HepG2 (cell line): Measurements from ENCODE around the gene RPL41. TPM values are rescaled to one million over a fixed set of nuclear protein-coding genes. Genes with fewer than 3 reads are reported as not detected.

ENCODE experiments used
- CHCHD3 ChIP-seq: sonication (generic); formaldehyde crosslinking; IDR thresholded peaks from 2 replicates; pipeline ENCODE4 v1.8.0; 2022; ENCODE audit warnings: mild to moderate bottlenecking, missing genetic modification reagents, moderate library complexity
- ETV6 ChIP-seq: sonication (generic); formaldehyde crosslinking; conservative IDR thresholded peaks from 2 replicates; pipeline ENCODE4 v1.4.0; 2020; ENCODE audit warnings: missing genetic modification reagents
- HNF4G ChIP-seq, 2 experiments: sonication (generic) in 1 of 2; formaldehyde crosslinking in 1 of 2; IDR thresholded peaks; 2 replicates each; pipeline versions ENCODE4 v1.4.0 to v1.6.1; 2011 to 2020; ENCODE audit warnings: borderline replicate concordance in 2 of 2, low read depth in 2 of 2, mild to moderate bottlenecking in 2 of 2, low read length in 1 of 2, missing genetic modification reagents in 1 of 2, moderate library complexity in 1 of 2
- MAZ ChIP-seq, 2 experiments: sonication (generic) in 1 of 2; formaldehyde crosslinking in 1 of 2; IDR thresholded peaks; 2 replicates each; pipeline versions ENCODE4 v1.5.0 to v1.6.1; 2012 to 2020; ENCODE audit warnings: low read depth in 2 of 2, mild to moderate bottlenecking in 2 of 2, borderline replicate concordance in 1 of 2, improper control_type of control experiment in 1 of 2, low read length in 1 of 2, missing genetic modification reagents in 1 of 2, moderate library complexity in 1 of 2
- MYC ChIP-seq: sonication (generic); formaldehyde crosslinking; IDR thresholded peaks from 2 replicates; pipeline ENCODE4 v1.9.0; 2021; ENCODE audit warnings: missing genetic modification reagents, borderline replicate concordance
- SIN3B ChIP-seq: fragments of 150-350 bp; IDR thresholded peaks from 2 replicates; pipeline ENCODE4 v1.6.1; 2014; ENCODE audit warnings: low read length
- TARDBP ChIP-seq: sonication (generic); formaldehyde crosslinking; IDR thresholded peaks from 2 replicates; pipeline ENCODE4 v1.8.0; 2022; ENCODE audit warnings: mild to moderate bottlenecking, missing genetic modification reagents
- YEATS2 ChIP-seq: sonication (generic); formaldehyde crosslinking; IDR thresholded peaks from 2 replicates; pipeline ENCODE4 v1.4.0; 2020; ENCODE audit warnings: missing genetic modification reagents, borderline replicate concordance
- ZNF10 ChIP-seq: sonication (generic); formaldehyde crosslinking; IDR thresholded peaks from 2 replicates; pipeline ENCODE4 v1.4.0; 2020; ENCODE audit warnings: mild to moderate bottlenecking, low read depth, missing genetic modification reagents, borderline replicate concordance
- ZNF557 ChIP-seq: sonication (generic); formaldehyde crosslinking; IDR thresholded peaks from 2 replicates; pipeline ENCODE4 v1.4.0; 2020; ENCODE audit warnings: missing genetic modification reagents
- ZNF605 ChIP-seq: sonication (generic); formaldehyde crosslinking; IDR thresholded peaks from 2 replicates; pipeline ENCODE4 v1.8.0; 2022; ENCODE audit warnings: mild to moderate bottlenecking, missing genetic modification reagents
- ZSCAN21 ChIP-seq: sonication (generic); formaldehyde crosslinking; IDR thresholded peaks from 2 replicates; pipeline ENCODE4 v1.8.0; 2022; ENCODE audit warnings: mild to moderate bottlenecking, missing genetic modification reagents, moderate library complexity, borderline replicate concordance
- ZSCAN9 ChIP-seq: IDR thresholded peaks from 2 replicates; pipeline ENCODE4 v1.6.1; 2016; ENCODE audit warnings: borderline replicate concordance
- polyA plus RNA-seq, 8 experiments: library from polyadenylated mRNA; depleted of rRNA in 3 of 8; stranded (reverse) in 7 of 8; unstranded in 1 of 8; fragments of >200 nt; fragmentation: Illumina TruSeq in 4 of 8; extraction: Trizol in 4 of 8; gene quantifications; 2 replicates each; pipeline versions ENCODE4 v1.2.1 to v1.2.3, GENCODE V29; 2011 to 2016; ENCODE audit warnings: low read depth in 4 of 8, missing spikeins in 1 of 8, mixed read lengths in 1 of 8; ENCODE audit not compliant: insufficient read depth in 1 of 8
- total RNA-seq, 5 experiments: library from RNA; depleted of rRNA; stranded (reverse); fragments of >200 nt; fragmentation: Illumina TruSeq; extraction: Trizol; gene quantifications; 2 replicates each; pipeline ENCODE4 v1.2.3, GENCODE V29; 2016; ENCODE audit warnings: low read depth in 1 of 5
- TF ChIP-seq, protein P1 (sequence below), 2 experiments: IDR thresholded peaks; 2 replicates each; pipeline ENCODE4 v1.6.1; 2011 to 2012; ENCODE audit warnings: low read length in 2 of 2, borderline replicate concordance in 1 of 2, low read depth in 1 of 2, mild to moderate bottlenecking in 1 of 2, moderate library complexity in 1 of 2
- TF ChIP-seq, protein P2 (sequence below), 2 experiments: sonication (generic) in 1 of 2; formaldehyde crosslinking in 1 of 2; IDR thresholded peaks; 2 replicates each; pipeline versions ENCODE4 v1.5.1 to v1.6.1; 2011 to 2020; ENCODE audit warnings: borderline replicate concordance in 1 of 2, low read depth in 1 of 2, low read length in 1 of 2, mild to moderate bottlenecking in 1 of 2, missing genetic modification reagents in 1 of 2, moderate library complexity in 1 of 2
- TF ChIP-seq, protein P3 (sequence below): IDR thresholded peaks from 2 replicates; pipeline ENCODE4 v1.6.1; 2012; ENCODE audit warnings: inconsistent platforms
- TF ChIP-seq, protein P4 (sequence below): sonication (generic); formaldehyde crosslinking; IDR thresholded peaks from 2 replicates; pipeline ENCODE4 v1.4.0; 2020; ENCODE audit warnings: missing genetic modification reagents, borderline replicate concordance

Gene RPL41
- total and polyA plus RNA-seq, 2 of the 13 experiments (the other 11 are each of a cell fraction or from before 2014, with no cell fraction given), result 4,012 to 7,670 TPM

DNA sequence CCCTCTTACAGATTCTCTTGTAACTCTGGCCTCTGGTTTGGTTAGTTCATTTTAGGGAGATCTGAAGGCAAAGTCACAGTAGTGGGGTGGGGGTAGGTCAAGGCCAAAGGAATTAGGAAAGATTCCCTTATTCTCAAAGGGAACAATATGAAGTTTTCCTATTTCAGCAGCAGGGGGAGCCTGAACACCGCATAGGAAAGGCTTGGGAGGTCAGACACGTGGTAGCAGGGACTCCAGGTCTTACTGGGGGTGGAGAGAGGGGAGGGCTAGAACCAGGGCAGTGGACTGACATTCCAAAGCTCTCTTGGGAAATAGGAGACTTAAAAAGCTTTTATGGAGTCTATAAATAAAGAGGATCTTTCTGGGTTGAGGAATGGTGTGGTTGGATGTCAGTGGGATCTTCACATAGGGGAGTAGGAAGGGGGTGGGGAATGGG, 2.9 kb downstream of the RPL41 start (continued):
- TF ChIP-seq TARDBP (CRISPR knock-in tag), result peak; percentile 59; the same call in 1 of the 2 replicates
- no peak for TF ChIP-seq ETV6 (CRISPR knock-in tag)
- TF ChIP-seq SIN3B, result peak; percentile 60; the same call in 1 of the 2 replicates
- TF ChIP-seq, protein P1, sequence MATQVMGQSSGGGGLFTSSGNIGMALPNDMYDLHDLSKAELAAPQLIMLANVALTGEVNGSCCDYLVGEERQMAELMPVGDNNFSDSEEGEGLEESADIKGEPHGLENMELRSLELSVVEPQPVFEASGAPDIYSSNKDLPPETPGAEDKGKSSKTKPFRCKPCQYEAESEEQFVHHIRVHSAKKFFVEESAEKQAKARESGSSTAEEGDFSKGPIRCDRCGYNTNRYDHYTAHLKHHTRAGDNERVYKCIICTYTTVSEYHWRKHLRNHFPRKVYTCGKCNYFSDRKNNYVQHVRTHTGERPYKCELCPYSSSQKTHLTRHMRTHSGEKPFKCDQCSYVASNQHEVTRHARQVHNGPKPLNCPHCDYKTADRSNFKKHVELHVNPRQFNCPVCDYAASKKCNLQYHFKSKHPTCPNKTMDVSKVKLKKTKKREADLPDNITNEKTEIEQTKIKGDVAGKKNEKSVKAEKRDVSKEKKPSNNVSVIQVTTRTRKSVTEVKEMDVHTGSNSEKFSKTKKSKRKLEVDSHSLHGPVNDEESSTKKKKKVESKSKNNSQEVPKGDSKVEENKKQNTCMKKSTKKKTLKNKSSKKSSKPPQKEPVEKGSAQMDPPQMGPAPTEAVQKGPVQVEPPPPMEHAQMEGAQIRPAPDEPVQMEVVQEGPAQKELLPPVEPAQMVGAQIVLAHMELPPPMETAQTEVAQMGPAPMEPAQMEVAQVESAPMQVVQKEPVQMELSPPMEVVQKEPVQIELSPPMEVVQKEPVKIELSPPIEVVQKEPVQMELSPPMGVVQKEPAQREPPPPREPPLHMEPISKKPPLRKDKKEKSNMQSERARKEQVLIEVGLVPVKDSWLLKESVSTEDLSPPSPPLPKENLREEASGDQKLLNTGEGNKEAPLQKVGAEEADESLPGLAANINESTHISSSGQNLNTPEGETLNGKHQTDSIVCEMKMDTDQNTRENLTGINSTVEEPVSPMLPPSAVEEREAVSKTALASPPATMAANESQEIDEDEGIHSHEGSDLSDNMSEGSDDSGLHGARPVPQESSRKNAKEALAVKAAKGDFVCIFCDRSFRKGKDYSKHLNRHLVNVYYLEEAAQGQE (IDR thresholded peaks at IDR 0.05; ENCODE audit: borderline replicate concordance in 1 of 2, low read depth in 1 of 2, low read length in 2 of 2), result no peak
- no peak for TF ChIP-seq ZSCAN9
- no peak for TF ChIP-seq ZNF10 (CRISPR knock-in tag)
- TF ChIP-seq ZNF605 (CRISPR knock-in tag), result no peak
- TF ChIP-seq, protein P2, sequence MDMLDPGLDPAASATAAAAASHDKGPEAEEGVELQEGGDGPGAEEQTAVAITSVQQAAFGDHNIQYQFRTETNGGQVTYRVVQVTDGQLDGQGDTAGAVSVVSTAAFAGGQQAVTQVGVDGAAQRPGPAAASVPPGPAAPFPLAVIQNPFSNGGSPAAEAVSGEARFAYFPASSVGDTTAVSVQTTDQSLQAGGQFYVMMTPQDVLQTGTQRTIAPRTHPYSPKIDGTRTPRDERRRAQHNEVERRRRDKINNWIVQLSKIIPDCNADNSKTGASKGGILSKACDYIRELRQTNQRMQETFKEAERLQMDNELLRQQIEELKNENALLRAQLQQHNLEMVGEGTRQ (IDR thresholded peaks at IDR 0.05; ENCODE audit: low read depth, low read length), result 0 out of 2 replicates have a peak, but pooled peaks have one; percentile 52
- TF ChIP-seq, protein P2 (CRISPR knock-in tag; IDR thresholded peaks at IDR 0.05; ENCODE audit: borderline replicate concordance), result peak; percentile 71; the same call in 1 of the 2 replicates
- TF ChIP-seq CHCHD3 (CRISPR knock-in tag), result no peak
- TF ChIP-seq HNF4G (IDR thresholded peaks at IDR 0.05; ENCODE audit: borderline replicate concordance, low read depth, low read length), result no peak
- TF ChIP-seq HNF4G (CRISPR knock-in tag; IDR thresholded peaks at IDR 0.05; ENCODE audit: borderline replicate concordance, low read depth), result no peak
- 0 out of 2 replicates have a peak, but pooled peaks have one; percentile 17 for TF ChIP-seq YEATS2 (CRISPR knock-in tag)
- TF ChIP-seq MYC (CRISPR knock-in tag), result peak; percentile 93
- no peak for TF ChIP-seq ZSCAN21 (CRISPR knock-in tag)
- TF ChIP-seq, protein P3, sequence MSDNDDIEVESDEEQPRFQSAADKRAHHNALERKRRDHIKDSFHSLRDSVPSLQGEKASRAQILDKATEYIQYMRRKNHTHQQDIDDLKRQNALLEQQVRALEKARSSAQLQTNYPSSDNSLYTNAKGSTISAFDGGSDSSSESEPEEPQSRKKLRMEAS, result peak; percentile 96
- TF ChIP-seq, protein P4, sequence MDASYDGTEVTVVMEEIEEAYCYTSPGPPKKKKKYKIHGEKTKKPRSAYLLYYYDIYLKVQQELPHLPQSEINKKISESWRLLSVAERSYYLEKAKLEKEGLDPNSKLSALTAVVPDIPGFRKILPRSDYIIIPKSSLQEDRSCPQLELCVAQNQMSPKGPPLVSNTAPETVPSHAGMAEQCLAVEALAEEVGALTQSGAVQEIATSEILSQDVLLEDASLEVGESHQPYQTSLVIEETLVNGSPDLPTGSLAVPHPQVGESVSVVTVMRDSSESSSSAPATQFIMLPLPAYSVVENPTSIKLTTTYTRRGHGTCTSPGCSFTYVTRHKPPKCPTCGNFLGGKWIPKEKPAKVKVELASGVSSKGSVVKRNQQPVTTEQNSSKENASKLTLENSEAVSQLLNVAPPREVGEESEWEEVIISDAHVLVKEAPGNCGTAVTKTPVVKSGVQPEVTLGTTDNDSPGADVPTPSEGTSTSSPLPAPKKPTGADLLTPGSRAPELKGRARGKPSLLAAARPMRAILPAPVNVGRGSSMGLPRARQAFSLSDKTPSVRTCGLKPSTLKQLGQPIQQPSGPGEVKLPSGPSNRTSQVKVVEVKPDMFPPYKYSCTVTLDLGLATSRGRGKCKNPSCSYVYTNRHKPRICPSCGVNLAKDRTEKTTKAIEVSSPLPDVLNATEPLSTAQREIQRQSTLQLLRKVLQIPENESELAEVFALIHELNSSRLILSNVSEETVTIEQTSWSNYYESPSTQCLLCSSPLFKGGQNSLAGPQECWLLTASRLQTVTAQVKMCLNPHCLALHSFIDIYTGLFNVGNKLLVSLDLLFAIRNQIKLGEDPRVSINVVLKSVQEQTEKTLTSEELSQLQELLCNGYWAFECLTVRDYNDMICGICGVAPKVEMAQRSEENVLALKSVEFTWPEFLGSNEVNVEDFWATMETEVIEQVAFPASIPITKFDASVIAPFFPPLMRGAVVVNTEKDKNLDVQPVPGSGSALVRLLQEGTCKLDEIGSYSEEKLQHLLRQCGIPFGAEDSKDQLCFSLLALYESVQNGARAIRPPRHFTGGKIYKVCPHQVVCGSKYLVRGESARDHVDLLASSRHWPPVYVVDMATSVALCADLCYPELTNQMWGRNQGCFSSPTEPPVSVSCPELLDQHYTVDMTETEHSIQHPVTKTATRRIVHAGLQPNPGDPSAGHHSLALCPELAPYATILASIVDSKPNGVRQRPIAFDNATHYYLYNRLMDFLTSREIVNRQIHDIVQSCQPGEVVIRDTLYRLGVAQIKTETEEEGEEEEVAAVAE, result peak; percentile 37; the same call in 1 of the 2 replicates
- TF ChIP-seq MAZ (IDR thresholded peaks at IDR 0.05; ENCODE audit: borderline replicate concordance, low read depth, low read length), result peak; percentile 86
- TF ChIP-seq MAZ (CRISPR knock-in tag; IDR thresholded peaks at IDR 0.05; ENCODE audit: low read depth), result peak; percentile 49; the same call in 1 of the 2 replicates
- 0 out of 2 replicates have a peak, but pooled peaks have one; percentile 33 for TF ChIP-seq ZNF557
